Sigmoid colon (tissue), 7 donors: ENCODE data around the gene MEIG1. TPM values are rescaled to one million over a fixed set of nuclear protein-coding genes. Genes with fewer than 3 reads are reported as not detected.

ENCODE experiments used
- DNase-seq: peaks from one replicate; pipeline ENCODE4 v3.0.0-alpha.2; 2019
- H3K27ac ChIP-seq, 4 donors: fragments of 200-600 bp; sonication (generic); one replicate each; pipeline ENCODE4 v1.5.1; 2016 to 2019; ENCODE audit warnings: mild to moderate bottlenecking in 1 of 4
- H3K27me3 ChIP-seq, 3 donors: fragments of 200-600 bp; sonication (generic); one replicate each; pipeline ENCODE4 v1.5.1; 2019; ENCODE audit warnings: mild to moderate bottlenecking in 1 of 3
- H3K36me3 ChIP-seq, 4 donors: fragments of 200-600 bp; sonication (generic); one replicate each; pipeline ENCODE4 v1.5.1; 2016 to 2019
- H3K4me1 ChIP-seq, 4 donors: fragments of 200-600 bp; sonication (generic); one replicate each; pipeline ENCODE4 v1.5.1; 2017 to 2019
- H3K4me3 ChIP-seq, 4 donors: fragments of 200-600 bp; sonication (generic); one replicate each; pipeline ENCODE4 v1.5.1; 2017 to 2019; ENCODE audit warnings: mild to moderate bottlenecking in 2 of 4, moderate library complexity in 1 of 4
- H3K9me3 ChIP-seq, 4 donors: fragments of 200-600 bp in 3 of 4; sonication (generic) in 3 of 4; one replicate each; pipeline versions ENCODE4 v1.5.1 to v1.6.1; 2013 to 2019
- EP300 ChIP-seq, 4 donors: sonication (generic); formaldehyde crosslinking; IDR thresholded peaks; one replicate each; pipeline ENCODE4 v1.6.1; 2017; ENCODE audit warnings: antibody characterized with exemption in 4 of 4
- POLR2A ChIP-seq, 2 donors: fragments of 450-650 bp; IDR thresholded peaks; one replicate each; pipeline ENCODE4 v1.6.1; 2016; ENCODE audit warnings: antibody characterized with exemption in 2 of 2, mild to moderate bottlenecking in 2 of 2, moderate library complexity in 2 of 2
- POLR2AphosphoS5 ChIP-seq, 4 donors: sonication (generic); formaldehyde crosslinking; IDR thresholded peaks; one replicate each; pipeline ENCODE4 v1.6.1; 2017; ENCODE audit warnings: antibody characterized with exemption in 4 of 4
- WGBS, 2 donors: extraction: QIAGEN DNeasy Blood & Tissue Kit; methylation state at CpG; one replicate each; pipeline ENCODE4 v1.1.7; 2013; 5-methylcytosine and 5-hydroxymethylcytosine counted together
- intact Hi-C: fragments of 100-400 bp; cut with DNase I; formaldehyde crosslinking; loops from one replicate; pipeline ENCODE4 v1.15.1; 2023
- polyA plus RNA-seq, 3 donors: library from polyadenylated mRNA; stranded (reverse); fragments of 200-250 nt; gene quantifications; one replicate each; pipeline ENCODE4 v1.2.3, GENCODE V29; 2013
- total RNA-seq, 4 donors: library from RNA; depleted of rRNA; stranded (reverse); fragments of >200 nt; gene quantifications; one replicate each; pipeline ENCODE4 v1.1.0, GENCODE V29; 2016
- TF ChIP-seq, protein P1 (sequence below), 4 experiments: fragments of 450-650 bp in 3 of 4; fragments of 200-600 bp in 1 of 4; IDR thresholded peaks; one replicate each; pipeline ENCODE4 v1.5.1; 2016 to 2019; ENCODE audit warnings: antibody characterized with exemption in 4 of 4, mild to moderate bottlenecking in 3 of 4, moderate library complexity in 2 of 4
- donor health status: healthy with polysubstance abuse.
- donor health status: Bipolar disorder and iron deficiency.
- donor health status: healthy.

MEIG1 gene
- total and polyA plus RNA-seq, 7 donors, result 1.3 TPM; not detected in 6

DNA sequence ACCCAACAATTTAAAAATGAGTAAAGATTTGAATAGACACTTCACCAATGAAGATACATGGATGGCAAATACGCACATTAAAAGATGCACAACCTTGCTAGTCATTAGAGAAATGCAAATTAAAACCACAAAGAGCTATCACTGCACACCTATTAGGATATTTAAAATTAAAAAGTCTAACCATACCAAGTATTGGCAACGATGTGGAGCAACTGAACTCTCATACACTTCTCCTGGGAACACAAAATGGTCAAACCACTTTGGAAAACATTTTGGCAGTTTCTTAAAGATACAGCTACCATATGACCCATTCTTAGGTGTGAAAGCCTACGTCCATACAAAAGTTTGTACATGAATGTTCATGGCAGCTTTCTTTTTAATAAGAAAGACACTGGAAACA, 41.4 kb upstream of the MEIG1 start:
- Histone ChIP-seq H3K9me3 (peaks cover 0 to 21% (median 13%) of the 10 kb centered on the region in 4 donors), H3K27ac (no peak overlapping the region), H3K4me3 (no peak overlapping the region), H3K4me1 (no peaks in the 10 kb centered on the region), H3K27me3 (no peaks in the 10 kb centered on the region), H3K36me3 (peaks cover 16 to 90% (median 58%) of the 10 kb centered on the region in 4 donors)
- 99% methylated on average over 3 of the region's 3 CpGs for WGBS, 2 donors
- intact Hi-C loops, result no loop called here
- DNase-seq, result no peak
- TF ChIP-seq POLR2A (IDR thresholded peaks at IDR 0.05), result no peak
- TF ChIP-seq, protein P1, sequence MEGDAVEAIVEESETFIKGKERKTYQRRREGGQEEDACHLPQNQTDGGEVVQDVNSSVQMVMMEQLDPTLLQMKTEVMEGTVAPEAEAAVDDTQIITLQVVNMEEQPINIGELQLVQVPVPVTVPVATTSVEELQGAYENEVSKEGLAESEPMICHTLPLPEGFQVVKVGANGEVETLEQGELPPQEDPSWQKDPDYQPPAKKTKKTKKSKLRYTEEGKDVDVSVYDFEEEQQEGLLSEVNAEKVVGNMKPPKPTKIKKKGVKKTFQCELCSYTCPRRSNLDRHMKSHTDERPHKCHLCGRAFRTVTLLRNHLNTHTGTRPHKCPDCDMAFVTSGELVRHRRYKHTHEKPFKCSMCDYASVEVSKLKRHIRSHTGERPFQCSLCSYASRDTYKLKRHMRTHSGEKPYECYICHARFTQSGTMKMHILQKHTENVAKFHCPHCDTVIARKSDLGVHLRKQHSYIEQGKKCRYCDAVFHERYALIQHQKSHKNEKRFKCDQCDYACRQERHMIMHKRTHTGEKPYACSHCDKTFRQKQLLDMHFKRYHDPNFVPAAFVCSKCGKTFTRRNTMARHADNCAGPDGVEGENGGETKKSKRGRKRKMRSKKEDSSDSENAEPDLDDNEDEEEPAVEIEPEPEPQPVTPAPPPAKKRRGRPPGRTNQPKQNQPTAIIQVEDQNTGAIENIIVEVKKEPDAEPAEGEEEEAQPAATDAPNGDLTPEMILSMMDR (IDR thresholded peaks at IDR 0.05), result no peak
- TF ChIP-seq POLR2AphosphoS5 (IDR thresholded peaks at IDR 0.05), result no peak
- no peak for TF ChIP-seq EP300 (IDR thresholded peaks at IDR 0.05)

DNA sequence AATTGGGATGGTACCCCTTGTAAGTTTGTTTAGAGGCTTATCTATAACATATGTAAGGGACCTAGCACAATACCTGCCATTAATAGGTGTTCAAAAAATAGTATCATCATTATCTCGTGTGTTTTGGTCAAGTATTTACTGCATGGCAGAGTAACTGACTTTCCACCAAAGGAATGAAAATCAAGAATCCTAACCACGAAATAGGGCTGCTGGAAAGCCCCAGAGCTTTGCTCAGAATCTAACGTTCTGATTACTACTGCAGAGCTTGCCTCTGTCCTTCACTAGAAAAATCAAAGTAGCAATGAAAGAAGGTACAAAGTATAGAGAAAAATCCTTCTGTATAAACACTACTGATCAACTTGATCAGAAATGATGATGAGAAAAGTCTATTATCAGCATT, 40.2 kb upstream of the MEIG1 start:
- no peaks in the 10 kb centered on the region for H3K27me3 ChIP-seq
- no peak overlapping the region for H3K27ac ChIP-seq
- peaks cover 16 to 90% (median 62%) of the 10 kb centered on the region in 4 donors for H3K36me3 ChIP-seq
- no peak for DNase-seq
- intact Hi-C loops, result no loop called here
- 85 to 94% methylated on average over 3 of the region's 3 CpGs for WGBS, 2 donors
- TF ChIP-seq POLR2AphosphoS5 (IDR thresholded peaks at IDR 0.05) (no peak), EP300 (IDR thresholded peaks at IDR 0.05) (no peak), POLR2A (IDR thresholded peaks at IDR 0.05) (no peak)
- TF ChIP-seq, protein P1 (IDR thresholded peaks at IDR 0.05), result no peak
- no peak overlapping the region for H3K4me3 ChIP-seq
- peaks cover 0 to 21% (median 13%) of the 10 kb centered on the region in 4 donors for H3K9me3 ChIP-seq
- no peaks in the 10 kb centered on the region for H3K4me1 ChIP-seq

DNA sequence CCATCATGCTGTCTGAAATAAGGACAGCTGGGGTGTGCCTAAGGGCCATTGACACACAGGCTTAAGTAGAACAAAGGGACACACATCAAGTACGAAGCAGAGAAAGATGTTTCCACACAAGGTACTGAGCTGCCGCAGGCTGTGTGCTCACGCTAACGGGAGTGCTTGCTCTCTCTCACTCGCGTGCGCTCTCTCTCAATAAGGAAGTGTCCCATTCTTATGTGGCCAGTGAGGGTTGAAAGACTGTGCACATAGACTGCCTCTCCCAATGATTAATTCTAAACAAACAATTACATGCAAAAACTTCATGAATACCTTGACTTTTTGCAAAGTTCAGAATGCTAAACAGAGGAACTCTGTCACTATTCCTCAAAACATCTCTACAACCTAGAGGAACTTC, 35.2 kb upstream of the MEIG1 start:
- Histone ChIP-seq H3K4me1 (no peaks in the 10 kb centered on the region), H3K4me3 (no peak overlapping the region), H3K27ac (no peak overlapping the region), H3K9me3 (no peaks in the 10 kb centered on the region), H3K27me3 (no peaks in the 10 kb centered on the region), H3K36me3 (peaks cover 0 to 100% (median 56%) of the 10 kb centered on the region in 4 donors)
- intact Hi-C loops, result no loop called here
- 96 to 97% methylated on average over 7 of the region's 7 CpGs for WGBS, 2 donors
- DNase-seq, result no peak
- no peak for TF ChIP-seq POLR2AphosphoS5 (IDR thresholded peaks at IDR 0.05)
- no peak for TF ChIP-seq POLR2A (IDR thresholded peaks at IDR 0.05)
- TF ChIP-seq, protein P1 (IDR thresholded peaks at IDR 0.05), result no peak
- TF ChIP-seq EP300 (IDR thresholded peaks at IDR 0.05), result no peak

DNA sequence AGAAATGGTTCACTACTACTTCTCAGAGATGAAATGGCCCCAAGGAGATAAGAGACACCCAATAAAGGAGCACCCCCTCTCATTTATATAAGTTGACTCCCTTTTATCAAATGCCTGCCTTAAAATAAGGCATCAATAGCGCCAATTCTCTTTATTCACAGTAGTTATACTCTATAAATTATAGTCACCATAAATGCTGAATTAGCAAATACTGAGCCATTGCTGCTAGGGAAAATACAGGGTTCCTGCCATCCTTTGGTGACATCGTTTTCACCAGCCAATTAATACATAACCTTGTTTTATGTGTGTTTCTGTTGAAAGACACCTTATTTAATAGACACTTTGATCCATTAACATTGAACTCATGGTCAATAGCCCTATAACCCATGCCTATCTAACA, 33.9 kb upstream of the MEIG1 start:
- 98 to 100% methylated on average over 2 of the region's 2 CpGs for WGBS, 2 donors
- intact Hi-C loops, result no loop called here
- Histone ChIP-seq H3K4me3 (no peak overlapping the region), H3K9me3 (no peaks in the 10 kb centered on the region), H3K4me1 (no peaks in the 10 kb centered on the region), H3K27me3 (no peaks in the 10 kb centered on the region), H3K27ac (no peak overlapping the region), H3K36me3 (peaks cover 0 to 100% (median 45%) of the 10 kb centered on the region in 4 donors)
- DNase-seq, result no peak
- TF ChIP-seq EP300 (IDR thresholded peaks at IDR 0.05) (no peak), POLR2A (IDR thresholded peaks at IDR 0.05) (no peak), POLR2AphosphoS5 (IDR thresholded peaks at IDR 0.05) (no peak)
- TF ChIP-seq, protein P1 (IDR thresholded peaks at IDR 0.05), result no peak

DNA sequence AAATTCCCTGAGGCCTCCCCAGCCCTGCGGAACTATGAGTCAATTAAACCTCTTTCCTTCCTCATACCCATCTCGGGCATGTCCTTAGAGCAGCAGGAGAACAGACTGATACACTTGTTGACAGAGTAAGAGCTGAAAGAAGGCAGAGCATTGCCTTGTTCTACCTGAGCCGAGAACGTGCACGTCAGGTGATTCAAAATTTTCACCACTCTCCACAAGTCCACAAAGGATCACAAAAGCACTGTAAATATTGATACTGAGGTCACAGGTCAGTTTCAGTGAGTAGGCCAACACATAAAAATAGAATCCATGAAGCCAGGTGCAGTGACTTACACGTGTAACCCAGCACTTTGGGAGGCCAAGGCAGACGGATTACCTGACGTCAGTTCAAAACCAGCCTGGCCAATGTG, 33.1 kb upstream of the MEIG1 start:
- no peak for DNase-seq
- WGBS, 2 donors, result 77 to 85% methylated on average over 8 of the region's 8 CpGs
- Histone ChIP-seq H3K4me3 (no peak overlapping the region), H3K27me3 (no peaks in the 10 kb centered on the region), H3K27ac (no peak overlapping the region), H3K4me1 (no peaks in the 10 kb centered on the region), H3K36me3 (peaks cover 0 to 100% (median 41%) of the 10 kb centered on the region in 4 donors), H3K9me3 (no peaks in the 10 kb centered on the region)
- no peak for TF ChIP-seq POLR2A (IDR thresholded peaks at IDR 0.05)
- no peak for TF ChIP-seq EP300 (IDR thresholded peaks at IDR 0.05)
- TF ChIP-seq, protein P1 (IDR thresholded peaks at IDR 0.05), result no peak
- TF ChIP-seq POLR2AphosphoS5 (IDR thresholded peaks at IDR 0.05), result no peak
- intact Hi-C loops, result no loop called here
